CD4-positive, CD25-positive, alpha-beta regulatory T cell (primary cell): Measurements from ENCODE around the gene PTPRG. TPM values are rescaled to one million over a fixed set of nuclear protein-coding genes. Genes with fewer than 3 reads are reported as not detected.

Experiments
- ATAC-seq, 2 donors: fragments of 150-1000 bp; cut with Tn5 transposase; one replicate each; pipeline ENCODE4 v1.10.0; 2021; ENCODE audit warnings: low read depth in 2 of 2, moderate number of reproducible peaks in 2 of 2, moderate library complexity in 1 of 2
- DNase-seq, 3 donors: peaks; one replicate each; pipeline versions ENCODE4 v3.0.0 to v3.0.0-alpha.2; 2012 to 2022; ENCODE audit warnings: mixed read lengths in 1 of 3
- H3K27ac ChIP-seq: one replicate; pipeline ENCODE4 v1.7.0; 2013; ENCODE audit warnings: mild to moderate bottlenecking, low read length; ENCODE audit not compliant: insufficient read depth, poor library complexity, severe bottlenecking
- H3K27me3 ChIP-seq: one replicate; pipeline ENCODE4 v1.7.0; 2013; ENCODE audit warnings: low read length; ENCODE audit not compliant: control insufficient read depth, insufficient read depth
- H3K36me3 ChIP-seq: one replicate; pipeline ENCODE4 v1.7.0; 2013; ENCODE audit warnings: mild to moderate bottlenecking, low read length, moderate library complexity; ENCODE audit not compliant: control insufficient read depth, insufficient read depth
- H3K4me1 ChIP-seq: 2 replicates; pipeline ENCODE4 v1.7.0; 2013; ENCODE audit warnings: mild to moderate bottlenecking, low read length; ENCODE audit not compliant: insufficient read depth, control insufficient read depth, poor library complexity, severe bottlenecking
- H3K4me3 ChIP-seq: one replicate; pipeline ENCODE4 v1.7.0; 2013; ENCODE audit warnings: low read depth, mild to moderate bottlenecking, low read length, moderate library complexity
- H3K9me3 ChIP-seq, 2 experiments: 1 replicate in 1 of 2; 2 replicates in 1 of 2; pipeline ENCODE4 v1.7.0; 2013; ENCODE audit warnings: low read length in 2 of 2, mild to moderate bottlenecking in 1 of 2, moderate library complexity in 1 of 2; ENCODE audit not compliant: control insufficient read depth in 2 of 2
- H3K27ac Mint-ChIP-seq, 3 donors: one replicate each; pipeline ENCODE4 v1.8.0; 2020 to 2022; ENCODE audit warnings: mild to moderate bottlenecking in 3 of 3, mixed read lengths in 3 of 3, moderate library complexity in 2 of 3
- H3K27me3 Mint-ChIP-seq: one replicate; pipeline ENCODE4 v1.8.0; 2022; ENCODE audit warnings: mild to moderate bottlenecking, mixed read lengths
- H3K36me3 Mint-ChIP-seq: one replicate; pipeline ENCODE4 v1.8.0; 2020; ENCODE audit warnings: mixed read lengths
- H3K4me1 Mint-ChIP-seq, 4 donors: one replicate each; pipeline ENCODE4 v1.8.0; 2020 to 2022; ENCODE audit warnings: mixed read lengths in 4 of 4, mild to moderate bottlenecking in 1 of 4
- H3K4me3 Mint-ChIP-seq, 4 donors: one replicate each; pipeline ENCODE4 v1.8.0; 2020 to 2022; ENCODE audit warnings: mild to moderate bottlenecking in 4 of 4, mixed read lengths in 4 of 4, moderate library complexity in 3 of 4
- H3K9me3 Mint-ChIP-seq, 7 donors: one replicate each; pipeline ENCODE4 v1.8.0; 2020 to 2022; ENCODE audit warnings: mixed read lengths in 7 of 7, mild to moderate bottlenecking in 3 of 7, moderate library complexity in 2 of 7
- polyA plus RNA-seq, 4 donors: library from polyadenylated mRNA; unstranded; fragments of 300-500 nt; fragmentation: Illumina TruSeq; gene quantifications; one replicate each; pipeline ENCODE4 v1.2.3, GENCODE V29; 2021
- total RNA-seq: library from RNA; stranded (reverse); gene quantifications from one replicate; pipeline ENCODE4 v1.2.3, GENCODE V29; 2022

PTPRG gene
- total and polyA plus RNA-seq, 5 donors from 2014 or later = not detected

GRCh38 chr3:61606196-61606595, 44.8 kb downstream of the PTPRG start:
- DNase-seq = no peak
- H3K27ac Mint-ChIP-seq = no peak overlapping the region

GRCh38 chr3:61608072-61608471, 46.7 kb downstream of the PTPRG start:
- no peaks in the 10 kb centered on the region for H3K27me3 Mint-ChIP-seq
- Histone ChIP-seq H3K27me3 (no peaks in the 10 kb centered on the region), H3K36me3 (no peaks in the 10 kb centered on the region), H3K4me1 (no peaks in the 10 kb centered on the region), H3K4me3 (no peak overlapping the region), H3K9me3 (no peaks in the 10 kb centered on the region), H3K27ac (no peak overlapping the region)
- ATAC-seq (no peak), DNase-seq (no peak)
- no peaks in the 10 kb centered on the region for H3K36me3 Mint-ChIP-seq
- peaks cover 0 to 2% (median 0%) of the 10 kb centered on the region in 7 donors for H3K9me3 Mint-ChIP-seq
- H3K27ac Mint-ChIP-seq = no peak overlapping the region
- no peak overlapping the region for H3K4me3 Mint-ChIP-seq
- no peaks in the 10 kb centered on the region for H3K4me1 Mint-ChIP-seq

More at GRCh38 chr3:61606196-61606595, 44.8 kb downstream of the PTPRG start:
- Mint-ChIP-seq H3K36me3 (no peaks in the 10 kb centered on the region), H3K27me3 (no peaks in the 10 kb centered on the region), H3K4me1 (no peaks in the 10 kb centered on the region), H3K4me3 (no peak overlapping the region), H3K9me3 (peaks cover 0 to 2% (median 0%) of the 10 kb centered on the region in 7 donors)
- Histone ChIP-seq H3K4me3 (no peak overlapping the region), H3K27me3 (no peaks in the 10 kb centered on the region), H3K36me3 (no peaks in the 10 kb centered on the region), H3K4me1 (no peaks in the 10 kb centered on the region), H3K9me3 (no peaks in the 10 kb centered on the region), H3K27ac (no peak overlapping the region)
- no peak for ATAC-seq

- H3K9me3 Mint-ChIP-seq = peaks cover 0 to 2% (median 0%) of the 10 kb centered on the region in 7 donors
- no peaks in the 10 kb centered on the region for H3K36me3 Mint-ChIP-seq
- H3K4me3 Mint-ChIP-seq = no peak overlapping the region
- ATAC-seq (no peak), DNase-seq (no peak)
- no peak overlapping the region for H3K27ac ChIP-seq
- no peak overlapping the region for H3K27ac Mint-ChIP-seq
- no peak overlapping the region for H3K4me3 ChIP-seq
- H3K4me1 Mint-ChIP-seq = no peaks in the 10 kb centered on the region
- no peaks in the 10 kb centered on the region for H3K27me3 Mint-ChIP-seq
- H3K9me3 ChIP-seq = no peaks in the 10 kb centered on the region
- H3K36me3 ChIP-seq = no peaks in the 10 kb centered on the region
- H3K27me3 ChIP-seq = no peaks in the 10 kb centered on the region
- no peaks in the 10 kb centered on the region for H3K4me1 ChIP-seq
These were observed 47.3 kb downstream of the PTPRG start for GRCh38 chr3:61608711-61609110.

- Mint-ChIP-seq H3K27ac (no peak overlapping the region), H3K9me3 (peaks cover 0 to 5% (median 0%) of the 10 kb centered on the region in 7 donors), H3K4me3 (no peak overlapping the region), H3K27me3 (no peaks in the 10 kb centered on the region), H3K36me3 (no peaks in the 10 kb centered on the region), H3K4me1 (no peaks in the 10 kb centered on the region)
- ATAC-seq (no peak), DNase-seq (no peak)
- H3K36me3 ChIP-seq = no peaks in the 10 kb centered on the region
- H3K27ac ChIP-seq = no peak overlapping the region
- H3K4me3 ChIP-seq = no peak overlapping the region
- H3K4me1 ChIP-seq = no peaks in the 10 kb centered on the region
- no peaks in the 10 kb centered on the region for H3K27me3 ChIP-seq
- no peaks in the 10 kb centered on the region for H3K9me3 ChIP-seq
These were observed 48.9 kb downstream of the PTPRG start for GRCh38 chr3:61610316-61610715.

GRCh38 chr3:61612211-61613194, 51.1 kb downstream of the PTPRG start:
- Histone ChIP-seq H3K4me1 (no peaks in the 10 kb centered on the region), H3K4me3 (no peak overlapping the region), H3K27me3 (no peaks in the 10 kb centered on the region), H3K36me3 (no peaks in the 10 kb centered on the region), H3K9me3 (no peaks in the 10 kb centered on the region), H3K27ac (no peak overlapping the region)
- H3K4me3 Mint-ChIP-seq = no peak overlapping the region
- no peaks in the 10 kb centered on the region for H3K36me3 Mint-ChIP-seq
- DNase-seq = no peak
- no peak overlapping the region for H3K27ac Mint-ChIP-seq
- no peaks in the 10 kb centered on the region for H3K4me1 Mint-ChIP-seq
- H3K9me3 Mint-ChIP-seq = peaks cover 0 to 5% (median 0%) of the 10 kb centered on the region in 7 donors
- H3K27me3 Mint-ChIP-seq = no peaks in the 10 kb centered on the region
- no peak for ATAC-seq

- no peak for ATAC-seq
- Histone ChIP-seq H3K36me3 (no peaks in the 10 kb centered on the region), H3K27me3 (no peaks in the 10 kb centered on the region), H3K4me3 (no peak overlapping the region), H3K4me1 (no peaks in the 10 kb centered on the region), H3K27ac (no peak overlapping the region), H3K9me3 (no peaks in the 10 kb centered on the region)
- Mint-ChIP-seq H3K27ac (no peak overlapping the region), H3K9me3 (peaks cover 0 to 5% (median 0%) of the 10 kb centered on the region in 7 donors), H3K36me3 (no peaks in the 10 kb centered on the region), H3K27me3 (no peaks in the 10 kb centered on the region), H3K4me1 (no peaks in the 10 kb centered on the region), H3K4me3 (no peak overlapping the region)
- no peak for DNase-seq
These were observed 52.3 kb downstream of the PTPRG start for GRCh38 chr3:61613666-61614065.

GRCh38 chr3:61615643-61616042, 54.3 kb downstream of the PTPRG start:
- ATAC-seq (no peak), DNase-seq (no peak)
- Mint-ChIP-seq H3K9me3 (peaks cover 0 to 5% (median 0%) of the 10 kb centered on the region in 7 donors), H3K27ac (no peak overlapping the region), H3K4me3 (no peak overlapping the region), H3K27me3 (no peaks in the 10 kb centered on the region), H3K36me3 (no peaks in the 10 kb centered on the region), H3K4me1 (no peaks in the 10 kb centered on the region)
- H3K4me3 ChIP-seq = no peak overlapping the region
- H3K27ac ChIP-seq = no peak overlapping the region
- no peaks in the 10 kb centered on the region for H3K36me3 ChIP-seq
- H3K9me3 ChIP-seq = no peaks in the 10 kb centered on the region
- H3K4me1 ChIP-seq = no peaks in the 10 kb centered on the region
- H3K27me3 ChIP-seq = no peaks in the 10 kb centered on the region

GRCh38 chr3:61616586-61616985, 55.2 kb downstream of the PTPRG start:
- no peak overlapping the region for H3K27ac Mint-ChIP-seq
- ATAC-seq (no peak), DNase-seq (no peak)
- Histone ChIP-seq H3K4me1 (no peaks in the 10 kb centered on the region), H3K27me3 (no peaks in the 10 kb centered on the region), H3K9me3 (no peaks in the 10 kb centered on the region), H3K4me3 (no peak overlapping the region), H3K27ac (no peak overlapping the region), H3K36me3 (no peaks in the 10 kb centered on the region)
- no peaks in the 10 kb centered on the region for H3K36me3 Mint-ChIP-seq
- H3K4me3 Mint-ChIP-seq = no peak overlapping the region
- no peaks in the 10 kb centered on the region for H3K27me3 Mint-ChIP-seq
- H3K9me3 Mint-ChIP-seq = peaks cover 0 to 7% (median 1%) of the 10 kb centered on the region in 7 donors
- H3K4me1 Mint-ChIP-seq = no peaks in the 10 kb centered on the region
